Anterior cingulate cortex (tissue), 58 donors: Measurements from ENCODE around the gene IFI27L1.

Experiments used
- DNase-seq, 58 donors: peaks; one replicate each; lab custom pipeline; 2025; lab: John Stamatoyannopoulos, UW

Gene IFI27L1

GRCh38 chr14:94128216-94128839 lies 47.2 kb downstream of the IFI27L1 start:
- no peak for DNase-seq

- peak; percentile 34 to 92 (median 81) for DNase-seq
Observed at GRCh38 chr14:94129111-94129757, 48.1 kb downstream of the IFI27L1 start, which contains the start of gene IFI27L2. Gene IFI27L2 (minus strand): TSS chr14:94129604. CDS start chr14:94129564, 40 bp downstream.

- peak in 13 of 58 donors; percentile 7 to 54 (median 22) for DNase-seq
Observed at GRCh38 chr14:94129758-94130414, 48.8 kb downstream of the IFI27L1 start.

- peak in 31 of 58 donors; percentile 6 to 77 (median 36) for DNase-seq
Observed at GRCh38 chr14:94132285-94132887, 51.3 kb downstream of the IFI27L1 start.

GRCh38 chr14:94135476-94135875 lies 54.4 kb downstream of the IFI27L1 start:
- DNase-seq: no peak

- DNase-seq: peak in 56 of 58 donors; percentile 15 to 95 (median 75)
Observed at GRCh38 chr14:94136575-94137331, 55.6 kb downstream of the IFI27L1 start.

- no peak for DNase-seq
Observed at GRCh38 chr14:94138251-94138650, 57.1 kb downstream of the IFI27L1 start.

GRCh38 chr14:94139006-94139405 lies 57.9 kb downstream of the IFI27L1 start:
- no peak for DNase-seq

- no peak for DNase-seq
Observed at GRCh38 chr14:94139421-94139820, 58.3 kb downstream of the IFI27L1 start.

- DNase-seq: no peak
Observed at GRCh38 chr14:94142247-94142646, 61.1 kb downstream of the IFI27L1 start.

- DNase-seq: no peak
Observed at GRCh38 chr14:94142836-94143235, 61.7 kb downstream of the IFI27L1 start.

GRCh38 chr14:94143239-94143638 lies 62.1 kb downstream of the IFI27L1 start:
- DNase-seq: no peak

- no peak for DNase-seq
Observed at GRCh38 chr14:94143711-94144110, 62.6 kb downstream of the IFI27L1 start.

- no peak for DNase-seq
Observed at GRCh38 chr14:94144765-94145164, 63.7 kb downstream of the IFI27L1 start.

- DNase-seq: no peak
Observed at GRCh38 chr14:94145902-94146527, 64.9 kb downstream of the IFI27L1 start.
